Measurements from ENCODE around the gene MARK4. TPM values are rescaled to one million over a fixed set of nuclear protein-coding genes. Genes with fewer than 3 reads are reported as not detected.

Gene MARK4
- total and polyA plus RNA-seq, 2 experiments from 2014 or later: 16.6 to 38.6 TPM

DNA sequence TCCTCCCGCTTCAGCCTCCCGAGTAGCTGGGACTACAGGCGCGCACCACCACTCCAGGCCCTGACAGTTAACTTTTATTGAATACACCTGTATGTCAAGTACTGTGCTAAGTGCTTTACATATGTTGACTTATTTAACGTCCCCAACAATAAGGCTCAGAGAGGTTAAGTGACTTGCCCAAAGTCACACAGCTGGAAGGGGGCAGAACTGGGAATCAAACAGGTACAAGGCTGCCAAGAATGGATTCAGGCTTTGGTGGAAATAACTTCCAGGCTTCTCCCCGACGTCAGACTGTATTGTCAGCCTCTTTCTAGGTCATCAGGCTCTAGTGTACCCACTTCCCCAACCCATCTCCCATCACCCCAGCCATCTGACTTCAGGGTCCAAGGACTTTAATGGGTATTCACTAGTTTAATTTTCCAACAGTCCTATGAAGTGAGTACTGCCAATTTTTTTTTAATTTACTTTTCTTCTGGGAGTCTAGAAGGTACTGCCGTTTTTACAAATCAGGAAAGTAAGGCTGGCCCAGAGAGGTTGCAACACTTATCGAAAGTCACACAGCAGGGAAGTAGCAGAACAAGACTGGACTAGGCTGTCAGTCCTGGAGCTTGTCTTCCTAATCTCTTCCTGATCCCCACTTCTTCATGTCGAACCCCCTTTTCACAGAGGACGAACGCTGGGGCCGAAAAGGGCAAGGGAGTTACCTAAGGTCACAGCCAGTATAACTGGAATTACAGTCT lies 76.5 kb downstream of the MARK4 start (continued):
- TF ChIP-seq ZNF462 (CRISPR knock-in tag; IDR thresholded peaks at IDR 0.05): no peak
- no peak for TF ChIP-seq ZNF331 (CRISPR knock-in tag; IDR thresholded peaks at IDR 0.05; ENCODE audit: low read depth)
- TF ChIP-seq STAT1 (IDR thresholded peaks at IDR 0.05; ENCODE audit: unreplicated experiment): no peak
- TF ChIP-seq JUNB (IDR thresholded peaks at IDR 0.05; ENCODE audit: unreplicated experiment): no peak
- no peak for TF ChIP-seq EZH2phosphoT487 (IDR thresholded peaks at IDR 0.05; ENCODE audit: unreplicated experiment)

- H3F3A ChIP-seq (replicated peaks; ENCODE audit: low read depth): peaks cover 4% of the 10 kb centered on the region; the same call in 1 of the 2 replicates
- H3K36me3 Mint-ChIP-seq (ENCODE audit: low read depth): no peaks in the 10 kb centered on the region; the same call in 2 of the 3 replicates
- H3K4me3 ChIP-seq: no peak overlapping the region
- H3K79me2 ChIP-seq (replicated peaks; ENCODE audit: insufficient read depth): no peaks in the 10 kb centered on the region
- peaks cover 8% of the 10 kb centered on the region for H3K27me3 Mint-ChIP-seq (ENCODE audit: insufficient read depth, low read depth, poor library complexity)
- H3K27me3 ChIP-seq (ENCODE audit: insufficient read depth): no peaks in the 10 kb centered on the region
- DNase-seq (ENCODE audit: low spot score): no peak
- H3K36me3 ChIP-seq (ENCODE audit: insufficient read depth): no peaks in the 10 kb centered on the region
- H3K9me2 ChIP-seq (ENCODE audit: insufficient read depth): no peaks in the 10 kb centered on the region
- no peak overlapping the region for H3K4me3 Mint-ChIP-seq
- peaks cover 4% of the 10 kb centered on the region; the same call in 1 of the 3 replicates for H3K4me1 Mint-ChIP-seq
- H3K4me2 ChIP-seq: no peak overlapping the region
- no peak overlapping the region for H3K27ac ChIP-seq (ENCODE audit: low read depth)
- no peak overlapping the region for H3K27ac Mint-ChIP-seq
- peak; percentile 84 for ATAC-seq
- no peaks in the 10 kb centered on the region for H3K4me1 ChIP-seq (ENCODE audit: insufficient read depth)
- H3K9me3 Mint-ChIP-seq: no peaks in the 10 kb centered on the region
- H4K20me1 ChIP-seq (replicated peaks; ENCODE audit: insufficient read depth): no peaks in the 10 kb centered on the region
- peak overlapping the region; percentile 47; the same call in 1 of the 2 replicates for H2AFZ ChIP-seq
- TF ChIP-seq JUNB (IDR thresholded peaks at IDR 0.05; ENCODE audit: unreplicated experiment): no peak
- TF ChIP-seq CTCF (conservative IDR thresholded peaks at IDR 0.05; ENCODE audit: low read depth in 2 of 2): no peak
- no peak for TF ChIP-seq STAT1 (IDR thresholded peaks at IDR 0.05; ENCODE audit: unreplicated experiment)
- TF ChIP-seq CREB1 (CRISPR knock-in tag; IDR thresholded peaks at IDR 0.05; ENCODE audit: low read depth): no peak
- no peak for TF ChIP-seq ETS1 (IDR thresholded peaks at IDR 0.05)
- no peak for TF ChIP-seq NANOG (IDR thresholded peaks at IDR 0.05; ENCODE audit: borderline replicate concordance)
These were observed 80.3 kb downstream of the MARK4 start for GRCh38 chr19:45331411-45331810.
